Naive B cell (primary cell): Measurements from ENCODE around the gene SULT2B1. TPM values are rescaled to one million over a fixed set of nuclear protein-coding genes. Genes with fewer than 3 reads are reported as not detected.

Experiments
- ATAC-seq, 2 donors: fragments of 150-1000 bp; cut with Tn5 transposase; 2 replicates each; pipeline ENCODE4 v1.10.0; 2021; ENCODE audit warnings: low read depth in 2 of 2, mild to moderate bottlenecking in 2 of 2, moderate library complexity in 2 of 2
- DNase-seq: peaks from one replicate; pipeline ENCODE4 v3.0.0; 2022
- H3K27ac Mint-ChIP-seq, 6 donors: one replicate each; pipeline ENCODE4 v1.8.0; 2020 to 2022; ENCODE audit warnings: mild to moderate bottlenecking in 6 of 6, mixed read lengths in 6 of 6, moderate library complexity in 5 of 6, inconsistent platforms in 2 of 6
- H3K27me3 Mint-ChIP-seq, 3 donors: one replicate each; pipeline ENCODE4 v1.8.0; 2021 to 2022; ENCODE audit warnings: mixed read lengths in 3 of 3, mild to moderate bottlenecking in 1 of 3
- H3K36me3 Mint-ChIP-seq, 2 donors: one replicate each; pipeline ENCODE4 v1.8.0; 2020 to 2022; ENCODE audit warnings: mixed read lengths in 2 of 2, inconsistent platforms in 1 of 2, mild to moderate bottlenecking in 1 of 2
- H3K4me1 Mint-ChIP-seq, 3 donors: one replicate each; pipeline ENCODE4 v1.8.0; 2020 to 2022; ENCODE audit warnings: mixed read lengths in 3 of 3, inconsistent platforms in 1 of 3, mild to moderate bottlenecking in 1 of 3, moderate library complexity in 1 of 3
- H3K4me3 Mint-ChIP-seq, 8 donors: one replicate each; pipeline ENCODE4 v1.8.0; 2020 to 2022; ENCODE audit warnings: mild to moderate bottlenecking in 8 of 8, mixed read lengths in 8 of 8, moderate library complexity in 8 of 8, inconsistent platforms in 2 of 8
- H3K9me3 Mint-ChIP-seq, 7 donors: one replicate each; pipeline ENCODE4 v1.8.0; 2020 to 2022; ENCODE audit warnings: mixed read lengths in 7 of 7, mild to moderate bottlenecking in 5 of 7, inconsistent platforms in 2 of 7, moderate library complexity in 1 of 7
- polyA plus RNA-seq, 6 donors: library from polyadenylated mRNA; unstranded; fragments of 300-500 nt; fragmentation: Illumina TruSeq; gene quantifications; one replicate each; pipeline ENCODE4 v1.2.3, GENCODE V29; 2021; ENCODE audit warnings: low read depth in 6 of 6

Gene SULT2B1
- polyA plus RNA-seq, 6 donors from 2014 or later: not detected

DNA sequence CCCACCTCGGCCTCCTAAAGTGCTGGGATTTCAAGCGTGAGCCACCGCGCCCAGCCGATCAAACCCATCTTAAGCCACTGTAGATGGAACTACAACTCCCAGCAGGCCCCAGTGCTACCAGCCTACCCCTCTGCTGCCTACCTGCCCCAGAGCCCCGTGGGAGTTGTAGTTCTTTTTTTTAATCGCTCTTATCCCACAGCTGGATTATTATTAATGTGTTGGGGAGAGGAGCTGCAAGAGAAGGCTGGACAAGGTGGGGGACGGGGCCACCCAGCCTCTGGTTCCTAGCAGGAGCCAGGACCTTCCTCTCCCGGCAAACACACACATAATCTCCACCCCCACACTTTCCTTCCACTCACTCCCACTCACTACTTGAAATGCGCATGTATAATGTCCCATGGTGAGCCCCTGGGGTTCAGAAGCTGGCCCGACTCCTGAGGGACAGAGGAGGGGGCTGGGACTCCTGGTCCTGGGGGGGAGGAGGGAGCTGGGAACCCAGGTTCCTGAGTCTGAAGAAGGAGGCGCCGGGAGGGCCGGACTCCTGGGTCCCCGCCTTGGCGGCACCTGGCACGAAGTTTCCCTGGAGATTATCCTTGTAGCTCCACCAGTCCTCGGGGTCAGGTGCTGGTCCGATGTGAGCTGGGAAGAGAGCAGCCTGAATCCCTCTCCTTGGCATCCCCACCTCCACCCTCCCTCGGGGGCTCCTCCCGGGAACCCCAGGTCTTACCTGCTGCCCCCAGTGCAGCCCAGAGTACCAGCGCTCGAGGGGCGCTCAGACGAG is 93.1 kb downstream of the SULT2B1 start:
- Mint-ChIP-seq H3K27me3 (no peaks in the 10 kb centered on the region), H3K4me3 (peak overlapping the region; percentile 91 to 98 (median 96)), H3K9me3 (no peaks in the 10 kb centered on the region), H3K4me1 (peaks cover 57 to 69% (median 63%) of the 10 kb centered on the region in 3 donors), H3K27ac (peak overlapping the region; percentile 10 to 97 (median 90)), H3K36me3 (no peaks in the 10 kb centered on the region)
- peak; percentile 74 for DNase-seq
- peak; percentile 48 to 57 for ATAC-seq

GRCh38 chr19:48645620-48646000 is 93.6 kb downstream of the SULT2B1 start:
- H3K27me3 Mint-ChIP-seq: no peaks in the 10 kb centered on the region
- H3K36me3 Mint-ChIP-seq: no peaks in the 10 kb centered on the region
- peaks cover 56 to 67% (median 65%) of the 10 kb centered on the region in 3 donors for H3K4me1 Mint-ChIP-seq
- H3K27ac Mint-ChIP-seq: peak overlapping the region; percentile 81 to 98 (median 94)
- H3K9me3 Mint-ChIP-seq: no peaks in the 10 kb centered on the region
- ATAC-seq (no peak), DNase-seq (no peak)
- peak overlapping the region; percentile 91 to 98 (median 96) for H3K4me3 Mint-ChIP-seq

GRCh38 chr19:48646001-48646721 is 94.2 kb downstream of the SULT2B1 start, which contains the start of gene CA11:
Gene CA11, minus strand, starts transcription at chr19:48646187. Its CDS starts 555 bp downstream, at chr19:48645632.
- H3K27me3 Mint-ChIP-seq: no peaks in the 10 kb centered on the region
- peak; percentile 91 for DNase-seq
- H3K4me1 Mint-ChIP-seq: peaks cover 56 to 64% (median 64%) of the 10 kb centered on the region in 3 donors
- H3K9me3 Mint-ChIP-seq: no peaks in the 10 kb centered on the region
- peak within 1 kb of the TSS; percentile 83 to 98 (median 94) for H3K27ac Mint-ChIP-seq
- peak within 1 kb of the TSS; percentile 91 to 98 (median 96) for H3K4me3 Mint-ChIP-seq
- peak; percentile 71 to 79 for ATAC-seq
- no peaks in the 10 kb centered on the region for H3K36me3 Mint-ChIP-seq

GRCh38 chr19:48646722-48647216 is 94.8 kb downstream of the SULT2B1 start:
- no peaks in the 10 kb centered on the region for H3K9me3 Mint-ChIP-seq

GRCh38 chr19:48648134-48648533 is 96.2 kb downstream of the SULT2B1 start:
- no peaks in the 10 kb centered on the region for H3K36me3 Mint-ChIP-seq
- no peak for ATAC-seq
- peak overlapping the region; percentile 64 to 90 (median 82) for H3K27ac Mint-ChIP-seq
- no peaks in the 10 kb centered on the region for H3K9me3 Mint-ChIP-seq
- DNase-seq: no peak
- no peaks in the 10 kb centered on the region for H3K27me3 Mint-ChIP-seq
- H3K4me3 Mint-ChIP-seq: peak overlapping the region in 7 of 8 donors; percentile 35 to 90 (median 67)
- peaks cover 50 to 74% (median 53%) of the 10 kb centered on the region in 3 donors for H3K4me1 Mint-ChIP-seq

More at GRCh38 chr19:48646722-48647216, 94.8 kb downstream of the SULT2B1 start:
- peak overlapping the region; percentile 22 to 98 (median 94) for H3K4me3 Mint-ChIP-seq
- ATAC-seq (no peak), DNase-seq (no peak)
- peaks cover 52 to 66% (median 58%) of the 10 kb centered on the region in 3 donors for H3K4me1 Mint-ChIP-seq
- no peaks in the 10 kb centered on the region for H3K27me3 Mint-ChIP-seq
- no peaks in the 10 kb centered on the region for H3K36me3 Mint-ChIP-seq
- H3K27ac Mint-ChIP-seq: peak overlapping the region in 5 of 6 donors; percentile 40 to 89 (median 74)

Other genes starting within 250 kb of the SULT2B1 start
- gene EMP3, start 226.6 kb upstream of the SULT2B1 start, polyA plus RNA-seq: 100 to 1,000 TPM; 305 to 450 (median 425) TPM
- gene TMEM143, start 188.2 kb upstream of the SULT2B1 start, polyA plus RNA-seq: 10 to 100 TPM in 1 of 6 donors, 1 to 10 TPM in 5; 3.9 to 12.1 (median 5.9) TPM
- gene SYNGR4, start 187.8 kb upstream of the SULT2B1 start, polyA plus RNA-seq: not detected
- gene KDELR1, start 160.6 kb upstream of the SULT2B1 start, polyA plus RNA-seq: 10 to 100 TPM; 24.5 to 32.1 (median 26.5) TPM
- not detected for gene GRIN2D, start 158.5 kb upstream of the SULT2B1 start, polyA plus RNA-seq
- 10 to 100 TPM; 27.8 to 44.8 (median 37.1) TPM for gene GRWD1, start 106.2 kb upstream of the SULT2B1 start, polyA plus RNA-seq
- under 1 TPM in 5 of 6 donors, not detected in 1; 0.12 to 0.72 (median 0.24) TPM for gene KCNJ14, start 96.6 kb upstream of the SULT2B1 start, polyA plus RNA-seq
- gene CYTH2, start 82.8 kb upstream of the SULT2B1 start, polyA plus RNA-seq: 10 to 100 TPM in 5 of 6 donors, 1 to 10 TPM in 1; 10.0 to 29.9 (median 20.3) TPM
- gene LMTK3, start 40.3 kb upstream of the SULT2B1 start, polyA plus RNA-seq: not detected
- not detected for gene SPACA4, start 54.6 kb downstream of the SULT2B1 start, polyA plus RNA-seq
- gene FAM83E, start 62.9 kb downstream of the SULT2B1 start, polyA plus RNA-seq: under 1 TPM in 1 of 6 donors, not detected in 5; 0.18 TPM
- 1,000 to 10,000 TPM; 1,850 to 2,706 (median 2,170) TPM for gene RPL18, start 67.0 kb downstream of the SULT2B1 start, polyA plus RNA-seq
- gene SPHK2, start 67.3 kb downstream of the SULT2B1 start, polyA plus RNA-seq: 10 to 100 TPM in 4 of 6 donors, 1 to 10 TPM in 2; 5.6 to 16.5 (median 10.8) TPM
- gene DBP, start 85.2 kb downstream of the SULT2B1 start, polyA plus RNA-seq: 10 to 100 TPM; 27.6 to 73.8 (median 46.4) TPM
- 10 to 100 TPM in 3 of 6 donors, 1 to 10 TPM in 3; 2.8 to 15.2 (median 10.6) TPM for gene CA11, start 94.0 kb downstream of the SULT2B1 start, polyA plus RNA-seq
- gene NTN5, start 120.8 kb downstream of the SULT2B1 start, polyA plus RNA-seq: not detected
- gene FUT2, start 143.8 kb downstream of the SULT2B1 start, polyA plus RNA-seq: under 1 TPM in 3 of 6 donors, not detected in 3; 0.11 to 0.26 (median 0.17) TPM
- gene MAMSTR, start 167.6 kb downstream of the SULT2B1 start, polyA plus RNA-seq: under 1 TPM in 5 of 6 donors, not detected in 1; 0.21 to 0.70 (median 0.31) TPM
- gene RASIP1, start 188.4 kb downstream of the SULT2B1 start, polyA plus RNA-seq: under 1 TPM in 1 of 6 donors, not detected in 5; 0.48 TPM
- gene IZUMO1, start 194.7 kb downstream of the SULT2B1 start, polyA plus RNA-seq: not detected
- not detected for gene FUT1, start 200.5 kb downstream of the SULT2B1 start, polyA plus RNA-seq
- not detected for gene FGF21, start 203.4 kb downstream of the SULT2B1 start, polyA plus RNA-seq